Measurements from ENCODE around the gene MUC5AC.

The MUC5AC gene

DNA sequence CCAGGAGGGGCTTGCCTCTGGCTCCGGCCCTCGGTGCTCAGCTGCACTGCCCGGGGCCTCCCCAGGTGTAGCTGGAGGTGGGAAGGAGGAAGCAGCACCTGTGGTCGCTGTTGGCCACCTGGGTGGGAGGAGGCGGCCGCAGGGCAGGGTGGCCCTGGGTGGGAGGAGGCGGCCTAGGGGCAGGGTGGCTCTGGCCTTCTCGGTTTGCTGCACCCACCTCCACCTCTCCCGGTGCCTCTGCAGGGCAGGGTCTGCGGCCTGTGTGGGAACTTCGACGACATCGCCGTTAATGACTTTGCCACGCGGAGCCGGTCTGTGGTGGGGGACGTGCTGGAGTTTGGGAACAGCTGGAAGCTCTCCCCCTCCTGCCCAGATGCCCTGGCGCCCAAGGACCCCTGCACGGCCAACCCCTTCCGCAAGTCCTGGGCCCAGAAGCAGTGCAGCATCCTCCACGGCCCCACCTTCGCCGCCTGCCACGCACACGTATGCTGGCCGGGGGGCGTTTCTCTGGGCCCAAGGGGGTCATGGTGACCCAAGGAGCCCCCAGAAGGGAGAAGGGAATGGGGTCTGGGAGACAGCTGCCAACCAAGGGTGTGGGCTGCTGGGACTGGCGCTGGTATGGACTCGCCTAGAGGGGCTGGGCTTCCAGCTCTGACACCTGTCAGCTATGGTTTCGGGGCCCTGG lies 20.6 kb downstream of the MUC5AC start:
- no peak for DNase-seq (ENCODE audit: low read depth, low spot score)
- POLR2A ChIA-PET: no interaction called here
- CTCF ChIA-PET: no interaction called here
- TF ChIP-seq, protein P1, sequence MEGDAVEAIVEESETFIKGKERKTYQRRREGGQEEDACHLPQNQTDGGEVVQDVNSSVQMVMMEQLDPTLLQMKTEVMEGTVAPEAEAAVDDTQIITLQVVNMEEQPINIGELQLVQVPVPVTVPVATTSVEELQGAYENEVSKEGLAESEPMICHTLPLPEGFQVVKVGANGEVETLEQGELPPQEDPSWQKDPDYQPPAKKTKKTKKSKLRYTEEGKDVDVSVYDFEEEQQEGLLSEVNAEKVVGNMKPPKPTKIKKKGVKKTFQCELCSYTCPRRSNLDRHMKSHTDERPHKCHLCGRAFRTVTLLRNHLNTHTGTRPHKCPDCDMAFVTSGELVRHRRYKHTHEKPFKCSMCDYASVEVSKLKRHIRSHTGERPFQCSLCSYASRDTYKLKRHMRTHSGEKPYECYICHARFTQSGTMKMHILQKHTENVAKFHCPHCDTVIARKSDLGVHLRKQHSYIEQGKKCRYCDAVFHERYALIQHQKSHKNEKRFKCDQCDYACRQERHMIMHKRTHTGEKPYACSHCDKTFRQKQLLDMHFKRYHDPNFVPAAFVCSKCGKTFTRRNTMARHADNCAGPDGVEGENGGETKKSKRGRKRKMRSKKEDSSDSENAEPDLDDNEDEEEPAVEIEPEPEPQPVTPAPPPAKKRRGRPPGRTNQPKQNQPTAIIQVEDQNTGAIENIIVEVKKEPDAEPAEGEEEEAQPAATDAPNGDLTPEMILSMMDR (IDR thresholded peaks at IDR 0.05; ENCODE audit: insufficient read depth, low read length, missing control alignments): no peak
- H3K4me3 ChIP-seq (ENCODE audit: low read depth, low read length): no peak overlapping the region

DNA sequence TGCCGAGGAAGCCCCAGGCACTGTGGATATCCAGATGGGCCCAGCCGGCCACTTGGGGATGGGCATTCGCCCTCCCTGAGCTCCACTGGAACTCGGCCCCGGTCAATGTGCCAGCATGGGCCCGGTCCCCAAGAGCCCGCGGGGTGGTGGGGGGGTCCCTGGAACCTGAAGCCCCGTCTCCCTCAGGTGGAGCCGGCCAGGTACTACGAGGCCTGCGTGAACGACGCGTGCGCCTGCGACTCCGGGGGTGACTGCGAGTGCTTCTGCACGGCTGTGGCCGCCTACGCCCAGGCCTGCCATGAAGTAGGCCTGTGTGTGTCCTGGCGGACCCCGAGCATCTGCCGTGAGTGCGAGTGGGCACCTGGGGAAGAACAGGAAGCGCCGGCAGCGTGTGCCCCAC lies 21.2 kb downstream of the MUC5AC start:
- CTCF ChIA-PET: no interaction called here
- POLR2A ChIA-PET: no interaction called here
- H3K4me3 ChIP-seq (ENCODE audit: low read depth, low read length): no peak overlapping the region
- TF ChIP-seq, protein P1 (IDR thresholded peaks at IDR 0.05; ENCODE audit: insufficient read depth, low read length, missing control alignments): no peak
- DNase-seq (ENCODE audit: low read depth, low spot score): no peak

DNA sequence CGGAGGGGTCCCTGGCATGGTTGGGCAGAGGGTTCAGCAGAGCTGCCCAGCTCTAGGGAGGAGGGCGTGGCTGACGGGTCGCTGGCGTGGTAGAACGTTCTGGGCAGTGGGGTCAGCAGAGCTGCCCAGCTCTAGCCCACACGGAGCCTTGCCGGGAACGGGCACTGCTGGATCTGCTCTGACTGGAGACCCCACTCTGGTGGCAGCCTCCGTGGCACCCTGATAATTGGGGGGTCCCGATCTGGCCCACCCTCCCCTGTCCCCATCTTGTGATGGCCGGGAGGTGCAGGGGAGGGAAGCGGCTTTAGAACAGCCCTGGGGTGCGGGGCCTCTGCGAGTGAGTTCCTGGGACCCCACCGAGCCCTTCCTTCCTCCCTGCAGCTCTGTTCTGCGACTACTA lies 21.9 kb downstream of the MUC5AC start:
- DNase-seq (ENCODE audit: low read depth, low spot score): no peak
- POLR2A ChIA-PET: no interaction called here
- TF ChIP-seq, protein P1 (IDR thresholded peaks at IDR 0.05; ENCODE audit: insufficient read depth, low read length, missing control alignments): no peak
- CTCF ChIA-PET: no interaction called here
- no peak overlapping the region for H3K4me3 ChIP-seq (ENCODE audit: low read depth, low read length)

DNA sequence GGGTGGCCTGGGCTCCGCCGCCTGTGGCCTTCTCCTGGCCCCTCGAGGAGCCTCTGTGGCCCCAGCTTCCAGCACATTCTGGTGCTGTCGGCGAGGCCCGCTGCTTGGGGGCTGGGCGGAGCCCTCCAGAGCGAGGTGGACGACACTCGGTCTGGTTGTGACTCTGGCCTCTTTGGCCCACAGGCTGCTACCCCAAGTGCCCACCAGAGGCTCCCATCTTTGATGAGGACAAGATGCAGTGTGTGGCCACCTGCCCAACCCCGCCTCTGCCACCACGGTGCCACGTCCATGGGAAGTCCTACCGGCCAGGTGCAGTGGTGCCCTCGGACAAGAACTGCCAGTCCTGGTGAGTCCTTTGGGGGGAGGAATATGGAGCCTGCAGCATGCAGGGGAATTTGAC lies 22.4 kb downstream of the MUC5AC start:
- POLR2A ChIA-PET: no interaction called here
- no peak overlapping the region for H3K4me3 ChIP-seq (ENCODE audit: low read depth, low read length)
- TF ChIP-seq, protein P1 (IDR thresholded peaks at IDR 0.05; ENCODE audit: insufficient read depth, low read length, missing control alignments): no peak
- DNase-seq (ENCODE audit: low read depth, low spot score): no peak
- CTCF ChIA-PET: no interaction called here

DNA sequence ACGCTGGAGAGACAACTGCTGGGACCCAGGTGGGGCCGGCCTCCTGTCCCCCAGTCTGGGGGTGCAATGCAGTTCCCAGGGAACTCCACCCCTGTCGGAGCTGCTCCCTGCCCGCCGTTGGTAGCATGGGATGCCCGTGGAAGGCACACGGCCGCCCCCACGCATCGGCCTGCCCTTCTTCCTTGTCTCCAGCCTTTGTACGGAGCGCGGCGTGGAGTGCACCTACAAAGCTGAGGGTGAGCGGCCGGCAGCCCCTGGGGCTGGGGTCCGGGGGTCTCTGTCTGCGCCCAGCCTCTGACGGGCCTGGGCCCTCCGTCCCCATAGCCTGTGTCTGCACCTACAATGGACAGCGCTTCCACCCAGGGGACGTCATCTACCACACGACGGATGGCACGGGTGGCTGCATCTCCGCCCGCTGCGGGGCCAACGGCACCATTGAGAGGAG lies 23.2 kb downstream of the MUC5AC start:
- TF ChIP-seq, protein P1 (IDR thresholded peaks at IDR 0.05; ENCODE audit: insufficient read depth, low read length, missing control alignments): no peak
- CTCF ChIA-PET: no interaction called here
- POLR2A ChIA-PET: no interaction called here
- no peak for DNase-seq (ENCODE audit: low read depth, low spot score)
- H3K4me3 ChIP-seq (ENCODE audit: low read depth, low read length): no peak overlapping the region

DNA sequence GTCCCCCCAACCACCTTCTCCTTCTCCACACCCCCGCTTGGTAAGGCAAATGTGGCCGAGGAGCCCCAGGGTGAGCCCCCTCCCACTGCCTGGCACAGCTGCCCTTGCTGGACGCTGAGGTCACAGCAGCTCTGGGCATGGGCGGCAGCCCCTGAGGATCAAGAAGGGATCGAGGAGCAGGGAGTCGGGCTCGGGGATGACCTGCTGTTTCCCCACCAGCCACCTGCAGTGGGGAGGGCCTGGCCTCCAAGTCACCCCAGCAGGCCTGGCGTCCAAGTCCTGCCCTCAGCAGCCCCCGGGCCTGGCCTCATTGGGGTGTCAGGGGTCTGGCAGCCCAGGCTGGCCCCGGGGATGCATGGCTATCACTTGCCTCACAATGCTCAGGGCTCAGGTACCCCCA lies 23.7 kb downstream of the MUC5AC start:
- no peak overlapping the region for H3K4me3 ChIP-seq (ENCODE audit: low read depth, low read length)
- CTCF ChIA-PET: no interaction called here

More for the DNA sequence above, 23.7 kb downstream of the MUC5AC start:
- POLR2A ChIA-PET: no interaction called here
- no peak for DNase-seq (ENCODE audit: low read depth, low spot score)
- TF ChIP-seq, protein P1 (IDR thresholded peaks at IDR 0.05; ENCODE audit: insufficient read depth, low read length, missing control alignments): no peak

Data from AG04449 (cell line).